Neural progenitor cell (in vitro differentiated cells): ENCODE data around the gene INO80E.
A peak's percentile ranks its signal among the peaks of the same experiment; 100 is the strongest.

Experiments
- CTCF ChIP-seq: fragments of 200-600 bp; sonication (generic); IDR thresholded peaks from 2 replicates; pipeline ENCODE4 v1.5.1; 2017; ENCODE audit warnings: antibody characterized with exemption, mild to moderate bottlenecking
- EZH2phosphoT487 ChIP-seq: fragments of 200-600 bp; sonication (generic); IDR thresholded peaks from 2 replicates; pipeline ENCODE4 v1.6.1; 2017; ENCODE audit warnings: antibody characterized with exemption

- peak; percentile 13 for TF ChIP-seq CTCF
- no peak for TF ChIP-seq EZH2phosphoT487
Observed at GRCh38 chr16:29951625-29952365, 44.2 kb upstream of the INO80E start.
